Measurements from ENCODE around the gene RERE.
A peak's percentile ranks its signal among the peaks of the same experiment; 100 is the strongest.

Gene RERE

DNA sequence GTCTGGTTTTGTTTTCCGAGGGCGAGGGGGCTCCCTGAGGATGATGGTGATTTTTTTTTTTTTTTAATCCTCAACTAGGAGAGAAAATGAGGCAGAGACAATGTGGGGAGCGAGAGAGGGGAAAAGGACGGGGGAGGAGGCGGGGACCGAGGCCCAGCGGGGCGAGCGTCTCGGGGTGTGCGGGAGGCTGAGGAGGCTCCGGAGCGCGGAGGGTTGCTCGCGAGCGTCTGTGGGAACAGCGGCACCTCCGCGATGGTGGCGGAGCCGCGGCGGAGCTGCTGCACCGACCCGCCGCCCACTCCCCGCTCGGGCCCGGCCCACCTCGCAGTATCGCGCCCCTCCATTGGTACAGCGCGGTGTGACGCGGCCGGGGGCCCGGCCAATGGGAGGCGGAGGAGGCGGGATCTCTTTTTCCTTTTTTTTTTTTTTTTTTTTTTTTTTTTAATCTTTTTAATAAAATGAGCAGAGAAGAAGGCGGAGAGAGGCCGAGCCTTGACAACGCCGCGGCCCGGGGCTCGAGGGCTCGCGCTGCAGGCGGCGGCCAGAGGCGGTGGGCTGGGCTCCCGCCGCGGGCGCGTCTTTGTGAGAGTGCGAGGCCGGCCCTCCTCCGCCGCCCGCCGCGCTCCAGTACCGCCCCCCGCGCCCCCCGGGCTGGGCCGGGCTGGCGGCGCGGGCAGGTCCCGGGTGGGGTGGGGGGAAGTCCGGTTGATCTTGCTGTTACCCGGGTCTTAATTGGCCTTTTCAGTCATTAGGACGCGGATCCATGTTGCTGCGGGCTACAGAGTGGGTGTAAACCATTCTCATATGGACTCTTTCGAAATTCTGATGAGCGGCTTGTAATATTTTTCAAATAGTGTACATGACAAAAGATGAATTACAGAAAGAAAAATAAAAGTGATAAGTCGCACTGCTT lies at the start of gene RERE:
Gene RERE (minus strand): TSS at position 229 of the 913 bp plus-strand sequence.
- no peak for TF ChIP-seq JUND (IDR thresholded peaks at IDR 0.05; ENCODE audit: low read depth)
- DNase-seq (ENCODE audit: low read depth in 1 of 2, low spot score in 1 of 2): peak; percentile 91 to 93
- in situ Hi-C loops (cut with HindIII; ENCODE audit: low pct_unique_long_range_greater_than_20kb, low sequenced_read_pairs): no loop called here

DNA sequence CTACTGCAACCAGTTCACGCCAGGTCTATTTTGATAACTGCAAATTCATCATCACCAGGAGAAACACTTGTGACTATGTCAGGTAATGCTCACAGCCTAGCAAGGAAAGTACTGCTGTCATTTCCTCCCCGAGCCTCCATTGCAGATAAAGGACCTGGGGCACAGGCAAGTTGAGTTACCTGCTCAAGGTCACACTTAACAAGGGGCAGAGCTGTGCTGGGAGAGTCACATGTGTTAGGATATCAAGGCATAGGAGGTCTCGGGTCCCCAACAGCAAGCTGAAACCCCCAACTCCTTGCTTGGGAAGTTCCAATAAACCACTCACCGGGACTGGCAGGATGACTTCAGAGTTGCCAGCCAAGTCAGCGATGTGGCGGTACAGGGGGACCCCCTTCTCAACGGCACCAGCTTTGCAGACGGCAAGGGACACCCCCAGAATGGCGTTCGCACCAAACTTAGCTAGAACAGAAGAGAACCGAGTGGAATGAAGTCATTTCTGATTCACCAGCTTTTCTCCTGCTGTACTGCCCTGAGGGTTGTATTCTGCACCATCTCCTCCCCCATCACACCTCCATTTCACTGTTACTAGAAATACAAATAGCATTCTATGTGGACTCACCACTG lies 49.5 kb upstream of the RERE start:
- TF ChIP-seq JUND (IDR thresholded peaks at IDR 0.05; ENCODE audit: low read depth): no peak
- DNase-seq (ENCODE audit: low read depth in 1 of 2, low spot score in 1 of 2): no peak
- in situ Hi-C loops (cut with HindIII; ENCODE audit: low pct_unique_long_range_greater_than_20kb, low sequenced_read_pairs): no loop called here

DNA sequence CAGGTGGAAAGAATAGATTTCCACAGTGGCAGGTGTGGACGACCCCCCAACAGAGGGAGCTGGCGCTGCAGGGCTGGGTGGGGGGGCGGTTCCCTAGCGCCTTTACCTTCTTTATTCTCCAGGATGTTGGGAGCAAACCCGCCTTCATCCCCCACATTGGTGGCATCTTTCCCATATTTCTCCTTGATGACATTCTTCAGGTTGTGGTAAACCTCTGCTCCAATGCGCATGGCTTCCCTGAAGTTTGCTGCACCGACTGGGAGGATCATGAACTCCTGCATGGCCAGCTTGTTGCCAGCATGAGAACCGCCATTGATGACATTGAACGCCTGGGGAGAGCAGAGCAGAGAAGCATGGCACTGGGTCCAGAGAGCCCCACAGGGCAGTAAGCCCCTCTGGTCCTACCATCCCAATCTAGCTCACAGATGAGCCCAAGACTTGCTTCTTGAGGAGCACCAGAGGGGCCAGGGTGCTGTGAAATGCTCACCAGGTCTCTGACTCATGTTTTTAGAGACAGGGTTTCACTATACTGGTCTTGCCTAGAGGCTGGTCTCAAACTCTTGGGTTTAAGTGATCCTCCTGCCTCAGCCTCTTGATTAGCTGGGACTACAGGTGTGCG lies 48.8 kb upstream of the RERE start:
- in situ Hi-C loops (cut with HindIII; ENCODE audit: low pct_unique_long_range_greater_than_20kb, low sequenced_read_pairs): no loop called here
- DNase-seq (ENCODE audit: low read depth in 1 of 2, low spot score in 1 of 2): no peak
- no peak for TF ChIP-seq JUND (IDR thresholded peaks at IDR 0.05; ENCODE audit: low read depth)

DNA sequence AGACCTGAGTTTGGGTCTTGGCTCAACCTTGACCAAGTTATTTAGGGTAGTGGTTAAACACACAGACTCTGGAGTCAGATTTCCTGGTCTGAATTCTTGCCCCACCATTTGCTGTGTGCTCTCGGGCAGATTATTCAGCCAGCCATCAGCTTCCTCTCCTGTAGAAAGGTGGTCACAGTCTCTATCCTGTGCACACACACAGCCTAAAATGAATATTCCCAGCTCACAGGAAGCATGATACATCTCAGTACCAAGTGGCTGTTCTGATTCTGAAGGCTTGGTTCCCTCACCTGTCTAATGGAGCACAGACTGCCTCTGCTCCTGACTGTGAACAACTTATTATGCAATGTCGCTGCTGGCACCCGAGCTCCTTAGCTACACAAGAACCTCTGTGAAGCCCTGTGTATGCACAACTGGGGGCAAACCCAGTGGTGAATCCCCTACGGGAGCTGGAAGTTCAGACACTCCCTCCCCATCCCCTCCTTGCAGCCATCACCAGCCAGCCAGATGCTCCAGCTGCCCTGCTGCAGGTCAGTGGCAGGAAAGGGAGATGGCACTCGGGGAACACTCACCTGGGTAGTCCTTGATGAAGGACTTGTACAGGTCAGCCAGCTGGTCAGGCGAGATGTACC lies 47.4 kb upstream of the RERE start:
- no peak for TF ChIP-seq JUND (IDR thresholded peaks at IDR 0.05; ENCODE audit: low read depth)
- DNase-seq (ENCODE audit: low read depth in 1 of 2, low spot score in 1 of 2): no peak
- in situ Hi-C loops (cut with HindIII; ENCODE audit: low pct_unique_long_range_greater_than_20kb, low sequenced_read_pairs): no loop called here

DNA sequence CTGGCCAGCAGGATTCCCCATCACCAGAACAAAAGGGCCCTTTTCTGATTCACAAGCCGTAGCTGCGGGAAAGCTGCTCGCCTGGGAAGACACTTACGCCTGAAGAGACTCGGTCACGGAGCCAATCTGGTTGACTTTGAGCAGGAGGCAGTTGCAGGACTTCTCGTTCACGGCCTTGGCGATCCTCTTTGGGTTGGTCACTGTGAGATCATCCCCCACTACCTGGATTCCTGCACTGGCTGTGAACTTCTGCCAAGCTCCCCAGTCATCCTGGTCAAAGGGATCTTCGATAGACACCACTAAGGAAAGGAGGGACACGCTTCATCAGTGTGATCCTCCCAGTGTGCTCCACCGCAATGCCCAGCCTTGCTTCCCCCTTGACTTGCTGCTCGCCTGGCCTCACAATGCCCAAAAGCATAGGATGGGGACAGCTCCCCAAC lies 46.4 kb upstream of the RERE start:
- in situ Hi-C loops (cut with HindIII; ENCODE audit: low pct_unique_long_range_greater_than_20kb, low sequenced_read_pairs): no loop called here
- no peak for DNase-seq (ENCODE audit: low read depth in 1 of 2, low spot score in 1 of 2)

DNA sequence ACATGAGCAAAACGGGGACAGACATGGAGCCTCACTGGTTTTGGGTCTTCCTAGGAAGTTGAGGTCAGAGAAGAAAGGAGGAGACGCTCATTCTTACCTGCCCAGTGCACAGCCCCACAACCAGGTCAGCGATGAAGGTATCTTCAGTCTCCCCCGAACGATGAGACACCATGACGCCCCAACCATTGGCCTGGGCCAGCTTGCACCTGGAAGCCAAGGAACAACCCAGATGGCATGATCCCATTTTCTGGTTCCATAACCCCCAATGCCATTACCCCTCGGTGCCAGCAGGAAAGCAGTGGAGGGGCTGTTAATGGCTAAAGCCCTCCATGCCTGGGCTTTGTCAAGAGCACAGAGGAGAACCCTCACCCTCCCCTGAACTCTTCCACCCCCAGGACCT lies 45.7 kb upstream of the RERE start:
- no peak for DNase-seq (ENCODE audit: low read depth in 1 of 2, low spot score in 1 of 2)
- TF ChIP-seq JUND (IDR thresholded peaks at IDR 0.05; ENCODE audit: low read depth): no peak
- in situ Hi-C loops (cut with HindIII; ENCODE audit: low pct_unique_long_range_greater_than_20kb, low sequenced_read_pairs): no loop called here

More for the DNA sequence above, 46.4 kb upstream of the RERE start:
- no peak for TF ChIP-seq JUND (IDR thresholded peaks at IDR 0.05; ENCODE audit: low read depth)

DNA sequence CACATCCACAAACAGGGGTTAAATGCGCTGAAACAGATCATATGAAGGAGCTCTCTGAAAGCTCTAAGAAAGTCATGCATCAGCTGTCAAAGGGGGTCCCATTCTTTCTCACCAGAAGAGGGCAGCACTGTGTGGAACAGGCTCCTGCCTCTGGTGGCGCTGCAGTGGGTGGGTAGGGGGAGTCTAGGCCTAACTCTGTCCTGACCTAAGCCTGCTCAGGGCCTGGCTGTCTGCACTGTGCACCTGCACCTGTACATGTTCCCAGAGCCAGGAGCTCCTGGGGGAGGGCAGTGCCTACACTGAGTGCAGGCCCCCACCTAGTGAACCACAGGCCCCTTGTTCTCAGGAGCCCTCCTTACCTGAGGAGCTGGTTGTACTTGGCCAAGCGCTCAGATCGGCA lies 45.1 kb upstream of the RERE start:
- no peak for TF ChIP-seq JUND (IDR thresholded peaks at IDR 0.05; ENCODE audit: low read depth)
- in situ Hi-C loops (cut with HindIII; ENCODE audit: low pct_unique_long_range_greater_than_20kb, low sequenced_read_pairs): no loop called here
- DNase-seq (ENCODE audit: low read depth in 1 of 2, low spot score in 1 of 2): no peak

DNA sequence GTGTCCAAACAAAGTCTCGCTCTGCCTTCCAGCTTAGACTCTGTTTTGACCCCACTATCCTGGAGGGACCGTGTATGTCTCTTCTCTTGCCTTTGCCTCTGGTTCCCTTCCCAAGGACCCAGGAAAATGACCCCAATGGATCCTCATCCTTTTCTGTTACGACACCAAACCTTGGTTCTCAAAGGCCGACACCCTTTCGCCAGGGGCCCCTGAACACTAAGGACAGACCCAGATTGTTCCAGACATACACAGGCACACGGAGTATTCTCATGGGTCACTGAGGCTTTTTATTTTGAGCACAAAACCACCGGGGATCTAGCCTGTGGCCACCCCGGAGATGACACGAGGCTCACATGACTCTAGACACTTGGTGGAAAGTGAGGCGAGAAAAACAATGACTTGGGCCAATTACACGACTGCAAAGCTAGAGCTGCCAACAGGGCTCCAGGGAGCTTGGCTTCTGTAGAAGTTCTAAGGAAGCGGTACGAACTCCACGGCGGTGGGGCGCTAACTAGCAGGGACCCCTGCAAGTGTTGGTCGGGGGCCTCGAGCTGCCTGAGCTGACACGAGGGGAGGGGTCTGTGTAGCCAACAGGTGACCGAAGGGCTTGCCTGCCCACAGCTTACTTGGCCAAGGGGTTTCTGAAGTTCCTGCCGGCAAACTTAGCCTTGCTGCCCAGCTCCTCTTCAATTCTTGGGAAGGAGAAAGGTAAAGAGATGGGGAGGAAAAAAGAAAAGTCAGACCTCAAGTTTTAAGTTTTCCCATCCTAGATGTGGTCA lies 43.5 kb upstream of the RERE start:
- in situ Hi-C loops (cut with HindIII; ENCODE audit: low pct_unique_long_range_greater_than_20kb, low sequenced_read_pairs): no loop called here
- no peak for DNase-seq (ENCODE audit: low read depth in 1 of 2, low spot score in 1 of 2)
- no peak for TF ChIP-seq JUND (IDR thresholded peaks at IDR 0.05; ENCODE audit: low read depth)

DNA sequence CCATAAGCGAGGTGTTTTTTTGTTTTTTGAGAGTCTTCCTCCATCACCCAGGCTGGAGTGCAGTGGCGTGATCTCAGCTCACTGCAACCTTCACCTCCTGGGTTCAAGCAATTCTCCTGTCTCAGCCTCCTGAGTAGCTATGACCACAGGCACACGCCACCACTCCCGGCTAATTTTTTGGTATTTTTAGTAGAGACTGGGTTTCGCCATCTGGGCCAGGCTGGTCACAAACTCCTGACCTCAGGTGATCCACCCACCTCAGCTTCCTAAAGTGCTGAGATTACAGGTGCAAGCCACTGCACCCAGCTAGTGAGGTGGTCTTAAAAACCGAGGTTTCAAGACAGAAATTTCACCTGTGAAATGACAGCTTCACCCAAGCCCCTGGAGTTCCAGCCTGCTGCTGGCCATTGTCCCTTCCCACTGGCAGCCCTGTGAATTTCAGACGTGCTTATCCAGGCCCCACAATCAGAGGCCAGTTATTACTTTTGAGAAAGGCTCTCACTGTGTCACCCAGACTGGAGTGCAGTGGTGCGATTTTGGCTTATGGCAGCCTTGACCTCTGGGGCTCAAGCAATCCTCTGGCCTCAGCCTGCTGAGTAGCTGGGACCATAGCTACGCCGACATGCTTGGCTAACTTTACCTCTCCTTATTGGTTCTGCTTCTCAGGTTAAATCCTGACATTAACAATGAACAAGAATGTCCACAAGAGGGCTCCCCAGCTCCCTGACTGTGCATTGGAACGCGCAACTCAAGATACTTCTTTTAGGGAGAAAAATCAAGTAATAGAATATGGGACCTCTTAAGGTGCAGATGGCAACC lies 41.7 kb upstream of the RERE start:
- in situ Hi-C loops (cut with HindIII; ENCODE audit: low pct_unique_long_range_greater_than_20kb, low sequenced_read_pairs): no loop called here
- peak in 1 of 2 experiments; percentile 67 for DNase-seq (ENCODE audit: low read depth in 1 of 2, low spot score in 1 of 2)
- no peak for TF ChIP-seq JUND (IDR thresholded peaks at IDR 0.05; ENCODE audit: low read depth)

DNA sequence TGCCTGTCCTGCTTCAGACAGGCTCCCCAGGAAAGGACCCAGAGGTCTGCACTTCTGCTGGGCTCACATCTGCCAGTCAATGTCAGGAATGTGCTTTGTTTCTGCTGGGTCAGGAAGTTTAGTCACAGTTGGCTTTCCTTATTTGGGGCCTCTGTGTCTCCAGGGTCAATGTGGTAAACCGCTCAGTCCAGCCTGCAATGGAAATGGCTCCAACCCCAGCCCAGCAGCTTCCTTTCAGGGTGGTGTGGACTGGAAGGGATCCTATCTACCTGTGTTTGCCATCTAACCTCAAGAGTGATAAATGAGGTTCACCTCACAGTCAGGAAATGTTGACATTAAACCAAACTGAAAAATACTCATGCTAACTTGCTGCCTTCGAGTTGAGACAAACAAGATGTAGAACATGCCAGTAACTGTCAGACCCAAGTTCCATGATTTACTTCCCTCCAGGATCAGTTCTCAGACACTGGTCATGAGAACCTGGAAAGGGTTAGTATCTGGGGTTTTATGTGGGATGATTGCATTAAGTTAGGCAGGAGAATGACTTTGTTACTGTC lies 40.8 kb upstream of the RERE start:
- in situ Hi-C loops (cut with HindIII; ENCODE audit: low pct_unique_long_range_greater_than_20kb, low sequenced_read_pairs): no loop called here
- DNase-seq (ENCODE audit: low read depth in 1 of 2, low spot score in 1 of 2): no peak
- TF ChIP-seq JUND (IDR thresholded peaks at IDR 0.05; ENCODE audit: low read depth): no peak
